KMS-11 (cell line): ENCODE measurements around the gene NKX2-3.

Source experiments
- H2AFZ ChIP-seq: fragments of 200-600 bp; sonication (generic); 2 replicates; pipeline ENCODE4 v1.6.1; 2016; ENCODE audit warnings: antibody characterized with exemption, mixed run types, low read depth
- H3K27ac ChIP-seq: fragments of 200-600 bp; sonication (generic); 2 replicates; pipeline ENCODE4 v1.6.1; 2016; ENCODE audit warnings: mild to moderate bottlenecking, mixed run types
- H3K27me3 ChIP-seq: fragments of 200-600 bp; sonication (generic); 2 replicates; pipeline ENCODE4 v1.6.1; 2017; ENCODE audit warnings: mild to moderate bottlenecking, low read depth, mixed run types, moderate library complexity; ENCODE audit not compliant: insufficient read depth
- H3K36me3 ChIP-seq: fragments of 200-600 bp; sonication (generic); 2 replicates; pipeline ENCODE4 v1.6.1; 2017; ENCODE audit warnings: mild to moderate bottlenecking, mixed run types; ENCODE audit not compliant: insufficient read depth
- H3K4me1 ChIP-seq: fragments of 200-600 bp; sonication (generic); 2 replicates; pipeline ENCODE4 v1.6.1; 2016; ENCODE audit warnings: mild to moderate bottlenecking, low read depth, mixed run types; ENCODE audit not compliant: poor library complexity, severe bottlenecking
- H3K4me2 ChIP-seq: fragments of 200-600 bp; sonication (generic); 2 replicates; pipeline ENCODE4 v1.7.0; 2016; ENCODE audit warnings: mild to moderate bottlenecking, mixed run types
- H3K4me3 ChIP-seq: fragments of 200-600 bp; sonication (generic); IDR thresholded peaks from 2 replicates; pipeline ENCODE4 v1.6.1; 2017; ENCODE audit warnings: low read depth, low read length, mixed read lengths; ENCODE audit not compliant: insufficient read depth
- H3K79me2 ChIP-seq: fragments of 200-600 bp; sonication (generic); 2 replicates; pipeline ENCODE4 v1.6.1; 2016; ENCODE audit warnings: low read depth, mixed run types; ENCODE audit not compliant: insufficient read depth
- H3K9ac ChIP-seq: fragments of 200-600 bp; sonication (generic); 2 replicates; pipeline ENCODE4 v1.6.1; 2016; ENCODE audit warnings: mild to moderate bottlenecking, mixed run types
- H4K20me1 ChIP-seq: fragments of 200-600 bp; sonication (generic); 2 replicates; pipeline ENCODE4 v1.6.1; 2016; ENCODE audit warnings: mild to moderate bottlenecking, mixed run types; ENCODE audit not compliant: insufficient read depth
- TF ChIP-seq, protein P1 (sequence below): fragments of 200-600 bp; sonication (generic); conservative IDR thresholded peaks from 2 replicates; pipeline ENCODE4 v1.6.1; 2017; ENCODE audit warnings: low read depth, mild to moderate bottlenecking, antibody characterized with exemption, low read length, moderate library complexity, mixed read lengths

Gene NKX2-3

GRCh38 chr10:99562631-99563030 is 29.9 kb downstream of the NKX2-3 start:
- Histone ChIP-seq H3K27me3 (no peaks in the 10 kb centered on the region), H3K4me1 (no peaks in the 10 kb centered on the region), H2AFZ (no peak overlapping the region), H4K20me1 (no peaks in the 10 kb centered on the region), H3K4me2 (no peak overlapping the region), H3K9ac (no peak overlapping the region), H3K27ac (no peak overlapping the region), H3K36me3 (no peaks in the 10 kb centered on the region), H3K79me2 (no peaks in the 10 kb centered on the region), H3K4me3 (no peak overlapping the region)
- TF ChIP-seq, protein P1, sequence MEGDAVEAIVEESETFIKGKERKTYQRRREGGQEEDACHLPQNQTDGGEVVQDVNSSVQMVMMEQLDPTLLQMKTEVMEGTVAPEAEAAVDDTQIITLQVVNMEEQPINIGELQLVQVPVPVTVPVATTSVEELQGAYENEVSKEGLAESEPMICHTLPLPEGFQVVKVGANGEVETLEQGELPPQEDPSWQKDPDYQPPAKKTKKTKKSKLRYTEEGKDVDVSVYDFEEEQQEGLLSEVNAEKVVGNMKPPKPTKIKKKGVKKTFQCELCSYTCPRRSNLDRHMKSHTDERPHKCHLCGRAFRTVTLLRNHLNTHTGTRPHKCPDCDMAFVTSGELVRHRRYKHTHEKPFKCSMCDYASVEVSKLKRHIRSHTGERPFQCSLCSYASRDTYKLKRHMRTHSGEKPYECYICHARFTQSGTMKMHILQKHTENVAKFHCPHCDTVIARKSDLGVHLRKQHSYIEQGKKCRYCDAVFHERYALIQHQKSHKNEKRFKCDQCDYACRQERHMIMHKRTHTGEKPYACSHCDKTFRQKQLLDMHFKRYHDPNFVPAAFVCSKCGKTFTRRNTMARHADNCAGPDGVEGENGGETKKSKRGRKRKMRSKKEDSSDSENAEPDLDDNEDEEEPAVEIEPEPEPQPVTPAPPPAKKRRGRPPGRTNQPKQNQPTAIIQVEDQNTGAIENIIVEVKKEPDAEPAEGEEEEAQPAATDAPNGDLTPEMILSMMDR = no peak

- no peak overlapping the region for H3K4me3 ChIP-seq
- no peak overlapping the region for H3K27ac ChIP-seq
- TF ChIP-seq, protein P1 = no peak
- no peak overlapping the region for H3K4me2 ChIP-seq
- H3K4me1 ChIP-seq = no peaks in the 10 kb centered on the region
- no peak overlapping the region for H2AFZ ChIP-seq
- H4K20me1 ChIP-seq = no peaks in the 10 kb centered on the region
- no peaks in the 10 kb centered on the region for H3K27me3 ChIP-seq
- no peak overlapping the region for H3K9ac ChIP-seq
- H3K36me3 ChIP-seq = no peaks in the 10 kb centered on the region
- no peaks in the 10 kb centered on the region for H3K79me2 ChIP-seq
Measured at GRCh38 chr10:99564361-99564760, 31.6 kb downstream of the NKX2-3 start.

DNA sequence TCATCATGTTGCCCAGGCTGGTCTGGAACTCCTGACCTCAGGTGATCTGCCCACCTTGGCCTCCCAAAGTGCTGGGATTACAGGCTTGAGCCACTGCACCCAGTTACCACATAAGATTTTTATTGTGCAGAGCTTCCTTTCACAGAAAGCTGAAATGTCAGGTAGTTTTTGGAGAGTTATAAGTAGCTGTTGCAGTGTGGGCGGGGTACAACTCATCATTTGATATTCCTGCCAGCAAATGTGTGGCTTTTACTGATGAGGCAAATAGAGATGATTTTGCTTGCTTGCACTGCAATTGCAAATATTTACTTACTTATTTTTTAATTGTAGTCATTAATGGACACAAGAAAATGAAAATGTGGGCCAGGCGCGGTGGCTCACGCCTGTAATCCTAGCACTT is 32.4 kb downstream of the NKX2-3 start:
- Histone ChIP-seq H4K20me1 (no peaks in the 10 kb centered on the region), H3K79me2 (no peaks in the 10 kb centered on the region), H3K4me1 (no peaks in the 10 kb centered on the region), H2AFZ (no peak overlapping the region), H3K4me3 (no peak overlapping the region), H3K27me3 (no peaks in the 10 kb centered on the region), H3K9ac (no peak overlapping the region), H3K36me3 (no peaks in the 10 kb centered on the region), H3K4me2 (no peak overlapping the region), H3K27ac (no peak overlapping the region)
- TF ChIP-seq, protein P1 = no peak

DNA sequence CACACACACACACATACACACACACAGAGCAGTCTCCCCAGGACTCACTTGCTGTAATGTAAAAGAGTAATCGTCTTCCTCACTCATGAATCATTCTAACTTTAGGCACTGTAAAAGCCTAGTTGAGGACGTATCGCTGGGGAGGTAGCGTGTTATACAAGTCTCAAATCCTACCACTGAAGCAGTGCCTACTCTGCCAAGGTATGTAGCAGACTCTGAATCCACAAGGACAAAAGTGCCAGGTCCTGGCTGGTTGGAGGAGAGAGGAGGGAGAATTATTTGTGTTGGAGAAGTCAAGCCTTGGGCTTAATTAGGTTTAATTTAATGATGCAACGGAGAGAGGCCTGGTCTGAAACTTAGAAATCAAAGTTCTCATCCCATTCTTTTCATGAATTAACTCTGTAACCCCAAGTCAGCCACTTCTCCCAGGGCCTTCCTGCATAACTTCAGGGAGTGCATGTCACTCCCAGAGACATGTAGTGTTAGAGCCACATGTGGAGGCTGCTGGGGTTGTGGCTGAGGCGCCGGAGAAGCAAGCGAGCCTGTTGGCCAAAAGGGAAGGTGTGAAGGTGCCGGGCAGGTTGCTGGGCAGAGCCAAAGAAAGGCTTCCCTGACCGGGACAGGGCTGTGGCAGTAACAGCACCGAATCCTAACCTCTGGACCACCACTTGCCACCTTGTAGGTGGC is 36.7 kb downstream of the NKX2-3 start:
- Histone ChIP-seq H3K9ac (no peak overlapping the region), H2AFZ (no peak overlapping the region), H3K27ac (no peak overlapping the region), H4K20me1 (no peaks in the 10 kb centered on the region), H3K4me3 (no peak overlapping the region), H3K4me1 (no peaks in the 10 kb centered on the region), H3K79me2 (no peaks in the 10 kb centered on the region), H3K36me3 (no peaks in the 10 kb centered on the region), H3K27me3 (no peaks in the 10 kb centered on the region), H3K4me2 (no peak overlapping the region)
- TF ChIP-seq, protein P1 = no peak
